D721Med (cell line): ENCODE data around the gene HPF1.

ENCODE experiments used
- DNase-seq: peaks from one replicate; pipeline ENCODE4 v3.0.0; 2011; ENCODE audit warnings: low spot score; ENCODE audit not compliant: insufficient read length
- FAIRE-seq: peaks from 2 replicates; lab custom pipeline; 2011; peaks lifted over from hg19 to GRCh38; lab: Jason Lieb, UNC
- TF ChIP-seq, protein P1 (sequence below): IDR thresholded peaks from 2 replicates; pipeline ENCODE4 v1.5.1; 2012; ENCODE audit warnings: mild to moderate bottlenecking, control low read depth; ENCODE audit not compliant: insufficient read depth; ENCODE audit errors: missing control alignments

The HPF1 gene

DNA sequence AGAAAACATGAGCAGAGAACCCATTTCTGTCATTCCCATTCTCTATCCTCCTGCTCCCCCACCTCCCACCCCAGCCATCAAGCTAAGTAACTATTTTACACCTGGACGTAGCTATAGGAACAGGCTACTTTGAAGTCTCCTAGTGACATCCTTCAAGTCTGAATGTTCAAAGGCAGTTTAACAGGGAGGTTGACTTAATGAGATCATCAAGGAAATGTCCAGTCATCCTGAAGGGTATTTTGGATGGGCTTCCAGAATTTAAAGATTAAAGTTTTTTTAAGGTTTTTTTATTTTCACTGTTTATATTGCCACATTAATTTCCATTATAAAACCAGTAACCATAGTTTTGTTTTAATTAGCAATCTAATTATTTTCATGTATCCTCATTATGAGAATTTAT, 41.1 kb downstream of the HPF1 start:
- TF ChIP-seq, protein P1, sequence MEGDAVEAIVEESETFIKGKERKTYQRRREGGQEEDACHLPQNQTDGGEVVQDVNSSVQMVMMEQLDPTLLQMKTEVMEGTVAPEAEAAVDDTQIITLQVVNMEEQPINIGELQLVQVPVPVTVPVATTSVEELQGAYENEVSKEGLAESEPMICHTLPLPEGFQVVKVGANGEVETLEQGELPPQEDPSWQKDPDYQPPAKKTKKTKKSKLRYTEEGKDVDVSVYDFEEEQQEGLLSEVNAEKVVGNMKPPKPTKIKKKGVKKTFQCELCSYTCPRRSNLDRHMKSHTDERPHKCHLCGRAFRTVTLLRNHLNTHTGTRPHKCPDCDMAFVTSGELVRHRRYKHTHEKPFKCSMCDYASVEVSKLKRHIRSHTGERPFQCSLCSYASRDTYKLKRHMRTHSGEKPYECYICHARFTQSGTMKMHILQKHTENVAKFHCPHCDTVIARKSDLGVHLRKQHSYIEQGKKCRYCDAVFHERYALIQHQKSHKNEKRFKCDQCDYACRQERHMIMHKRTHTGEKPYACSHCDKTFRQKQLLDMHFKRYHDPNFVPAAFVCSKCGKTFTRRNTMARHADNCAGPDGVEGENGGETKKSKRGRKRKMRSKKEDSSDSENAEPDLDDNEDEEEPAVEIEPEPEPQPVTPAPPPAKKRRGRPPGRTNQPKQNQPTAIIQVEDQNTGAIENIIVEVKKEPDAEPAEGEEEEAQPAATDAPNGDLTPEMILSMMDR: no peak
- DNase-seq (no peak), FAIRE-seq (no peak)

DNA sequence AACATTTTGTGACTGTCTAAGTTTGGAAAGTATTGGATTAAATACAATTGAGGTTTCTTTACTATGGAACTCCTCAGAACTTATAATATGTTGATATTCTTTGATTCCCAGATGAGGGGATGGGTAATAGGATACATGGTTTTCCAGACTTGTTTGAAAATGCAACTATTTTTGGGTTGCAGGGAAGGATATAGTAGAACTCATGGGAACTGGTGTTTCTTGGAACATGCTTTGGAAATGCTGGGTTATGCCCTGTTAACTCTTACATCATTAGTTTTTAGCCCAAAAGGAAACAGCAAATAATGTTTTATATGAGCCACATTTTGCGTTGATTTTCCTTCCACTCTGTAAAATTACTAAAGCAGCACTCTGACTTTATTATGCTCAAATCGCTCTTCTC, 41.9 kb downstream of the HPF1 start:
- TF ChIP-seq, protein P1: no peak
- FAIRE-seq: no peak
- no peak for DNase-seq

DNA sequence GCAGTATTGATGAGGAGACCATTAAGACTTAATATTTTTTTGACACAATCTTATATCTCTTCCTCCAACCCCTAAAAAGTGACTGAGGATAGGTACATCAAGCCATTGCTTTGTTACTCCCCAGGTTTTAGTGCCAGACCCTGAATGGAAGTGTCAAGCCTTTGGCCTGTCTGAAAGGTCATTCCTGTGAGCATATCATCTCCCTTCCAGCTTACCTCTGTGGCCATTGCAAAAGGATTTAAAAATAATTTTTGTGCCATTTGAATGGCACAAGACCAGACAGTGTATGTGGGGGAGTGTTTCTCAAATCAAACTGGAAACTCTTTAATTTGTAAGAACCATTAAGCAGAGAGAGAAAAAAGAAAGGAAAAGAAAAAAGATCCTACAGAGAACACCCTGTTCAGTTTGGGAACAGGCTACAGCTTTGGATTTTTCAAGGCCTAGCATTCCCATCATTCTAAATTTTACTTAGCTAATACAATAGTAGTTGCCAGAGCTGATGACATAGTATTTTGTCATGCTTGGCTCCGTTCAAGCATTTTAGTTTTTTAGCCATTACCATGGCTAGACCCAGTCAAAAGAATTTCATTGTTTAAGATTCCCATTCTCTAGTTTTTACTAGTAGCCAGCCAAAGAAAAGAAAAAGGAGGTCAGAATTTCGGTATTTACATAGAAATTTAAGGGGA, 49.6 kb downstream of the HPF1 start:
- TF ChIP-seq, protein P1: no peak
- no peak for FAIRE-seq
- DNase-seq: no peak

DNA sequence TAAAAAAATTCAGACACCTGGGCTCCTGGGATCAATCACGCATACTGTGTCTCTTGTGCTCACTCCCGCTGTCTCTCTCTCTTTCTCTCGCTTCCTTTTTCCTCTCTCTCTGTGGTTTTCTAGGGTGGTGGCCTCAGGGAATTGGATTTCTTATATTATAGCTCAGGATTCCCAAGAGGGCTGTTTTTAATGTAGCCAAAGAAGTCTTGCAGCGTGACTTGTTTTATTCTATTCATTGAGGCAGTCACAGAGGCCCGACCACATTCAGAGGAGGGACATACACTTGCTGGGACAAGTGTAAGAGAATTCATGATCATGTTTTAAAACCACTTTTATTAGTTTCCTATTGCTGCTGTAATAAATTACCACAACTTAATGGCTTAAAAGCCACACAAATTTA, 59.4 kb downstream of the HPF1 start:
- FAIRE-seq: no peak
- TF ChIP-seq, protein P1: no peak

DNA sequence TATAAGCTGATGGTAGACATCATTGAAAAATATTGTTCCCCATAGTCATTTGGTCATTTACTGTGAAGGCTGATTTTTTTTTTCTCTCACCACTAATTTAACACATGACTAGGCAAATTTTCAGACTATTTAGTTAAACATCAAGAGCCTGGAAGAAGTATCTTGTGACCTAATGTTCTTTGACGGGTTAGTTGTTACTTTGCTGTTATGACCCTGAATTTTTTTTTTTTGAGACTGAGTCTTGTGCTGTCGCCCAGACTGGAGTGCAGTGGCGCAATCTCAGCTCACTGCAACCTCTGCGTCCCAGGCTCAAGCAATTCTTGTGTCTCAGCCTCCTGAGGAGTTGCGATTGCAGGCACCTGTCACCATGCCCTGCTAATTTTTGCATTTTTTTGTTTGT, 67.0 kb downstream of the HPF1 start:
- TF ChIP-seq, protein P1: no peak
- FAIRE-seq (no peak), DNase-seq (no peak)

More for the DNA sequence above, 59.4 kb downstream of the HPF1 start:
- no peak for DNase-seq

DNA sequence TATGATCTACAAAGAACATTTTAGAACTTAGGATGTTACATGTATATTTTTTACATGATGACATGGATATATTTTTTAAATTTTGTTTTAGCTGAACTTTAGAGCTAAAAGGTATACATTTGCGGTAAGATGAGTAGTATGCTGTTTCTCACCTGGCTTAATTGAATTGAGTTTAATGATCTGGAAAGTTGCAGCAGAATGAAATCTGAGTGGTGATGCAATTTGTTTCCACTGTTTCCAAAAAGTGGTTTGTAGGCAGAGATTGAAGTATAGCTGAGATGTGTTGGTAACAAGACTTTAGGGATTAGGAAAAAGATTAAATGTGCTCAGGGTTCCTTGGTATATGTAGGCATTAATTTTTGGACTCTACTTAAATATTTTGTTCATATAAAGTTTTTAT, 68.1 kb downstream of the HPF1 start:
- FAIRE-seq: no peak
- TF ChIP-seq, protein P1: no peak
- no peak for DNase-seq

DNA sequence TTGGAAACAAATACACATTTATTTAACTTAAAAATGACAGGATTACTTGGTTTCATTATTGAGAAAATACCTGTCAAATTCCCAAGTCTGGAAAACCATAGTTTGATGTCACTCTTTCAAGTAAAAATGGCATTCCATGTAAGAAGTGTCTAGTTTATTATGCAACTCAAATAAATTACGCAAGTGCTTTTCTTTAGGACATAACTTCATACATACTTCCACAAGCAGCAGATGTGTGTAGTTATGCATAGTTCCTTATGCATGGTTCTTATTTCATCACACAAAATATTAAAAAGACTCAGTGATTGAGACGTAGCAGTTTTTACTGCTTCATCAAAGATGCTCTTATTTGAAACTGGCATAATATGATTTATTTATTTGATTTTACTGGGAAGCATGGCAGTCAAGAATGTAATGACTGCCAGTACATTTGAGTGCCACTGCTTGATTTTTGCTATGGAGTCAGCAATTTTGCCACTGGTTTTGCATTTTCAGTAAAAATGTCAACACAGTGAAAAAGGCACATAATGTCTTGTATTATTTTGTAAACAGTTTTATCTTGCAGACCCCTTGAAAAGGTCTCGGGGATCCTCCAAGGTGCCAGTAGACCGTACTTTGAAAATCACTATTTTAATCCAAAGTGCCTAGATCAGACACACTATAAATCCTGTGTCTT, 75.2 kb downstream of the HPF1 start:
- no peak for DNase-seq
- TF ChIP-seq, protein P1: no peak
- FAIRE-seq: peak; percentile 46
